Upper lobe of left lung (tissue), 6 donors: ENCODE data around the gene NDUFAF3. TPM values are rescaled to one million over a fixed set of nuclear protein-coding genes. Genes with fewer than 3 reads are reported as not detected.

Source experiments
- ATAC-seq, 2 donors: fragments of 200-7000 bp; cut with Tn5 transposase; one replicate each; pipeline ENCODE4 v1.9.1; 2022; ENCODE audit warnings: mild to moderate bottlenecking in 2 of 2, moderate library complexity in 2 of 2; ENCODE audit not compliant: low FRiP score in 2 of 2
- DNase-seq, 2 donors: peaks; one replicate each; pipeline ENCODE4 v3.0.0-alpha.2; 2019 to 2020
- H3K27ac ChIP-seq, 4 donors: fragments of 200-600 bp; sonication (generic); one replicate each; pipeline ENCODE4 v1.5.1; 2016 to 2019
- H3K27me3 ChIP-seq, 4 donors: fragments of 200-600 bp; sonication (generic); one replicate each; pipeline ENCODE4 v1.5.1; 2017 to 2019
- H3K36me3 ChIP-seq, 4 donors: fragments of 200-600 bp; sonication (generic); one replicate each; pipeline ENCODE4 v1.5.1; 2016 to 2019
- H3K4me1 ChIP-seq, 4 donors: fragments of 200-600 bp; sonication (generic); one replicate each; pipeline ENCODE4 v1.5.1; 2018 to 2019
- H3K4me3 ChIP-seq, 4 donors: fragments of 200-600 bp; sonication (generic); one replicate each; pipeline ENCODE4 v1.5.1; 2017 to 2019; ENCODE audit warnings: mild to moderate bottlenecking in 2 of 4, moderate library complexity in 1 of 4
- H3K9me3 ChIP-seq, 4 donors: fragments of 200-600 bp; sonication (generic); one replicate each; pipeline ENCODE4 v1.5.1; 2018 to 2019
- CTCF ChIP-seq, 6 experiments: fragments of 450-650 bp in 4 of 6; fragments of 200-600 bp in 2 of 6; sonication (generic) in 2 of 6; IDR thresholded peaks; one replicate each; pipeline ENCODE4 v1.5.1; 2016 to 2019; ENCODE audit warnings: antibody characterized with exemption in 6 of 6
- EP300 ChIP-seq, 4 donors: sonication (generic); formaldehyde crosslinking; IDR thresholded peaks; one replicate each; pipeline ENCODE4 v1.5.1; 2017; ENCODE audit warnings: antibody characterized with exemption in 4 of 4, control low read depth in 2 of 4
- POLR2A ChIP-seq, 4 donors: fragments of 450-650 bp; IDR thresholded peaks; one replicate each; pipeline ENCODE4 v1.5.1; 2016 to 2017; ENCODE audit warnings: antibody characterized with exemption in 4 of 4, mild to moderate bottlenecking in 2 of 4
- POLR2AphosphoS5 ChIP-seq, 2 donors: sonication (generic); formaldehyde crosslinking; IDR thresholded peaks; one replicate each; pipeline ENCODE4 v1.5.1; 2017; ENCODE audit warnings: antibody characterized with exemption in 2 of 2
- WGBS, 2 donors: methylation state at CpG; one replicate each; pipeline ENCODE4 v1.1.5; 2017 to 2018; 5-methylcytosine and 5-hydroxymethylcytosine counted together
- total RNA-seq, 6 donors: library from RNA; depleted of rRNA in 4 of 6; stranded (reverse); fragments of >200 nt in 4 of 6; gene quantifications; one replicate each; pipeline versions ENCODE4 v1.1.0 to v1.2.1, GENCODE V29; 2016 to 2021
- donor health status: DM: no; HTN: no; CAD: no; lungs with moderate emphysema.
- donor health status: DM: no; HTN: yes; CAD: no; lungs with severe emphysema.

The NDUFAF3 gene
- total RNA-seq, 6 donors from 2014 or later: 75.4 to 166 (median 101) TPM

- ATAC-seq: no peak
- H3K4me3 ChIP-seq: peak overlapping the region; percentile 71 to 92 (median 78)
- 29 to 54% methylated on average over 6 to 9 of the region's 12 CpGs for WGBS, 2 donors
- no peaks in the 10 kb centered on the region for H3K27me3 ChIP-seq
- H3K36me3 ChIP-seq: peaks cover 13 to 47% (median 36%) of the 10 kb centered on the region in 4 donors
- no peak for DNase-seq
- peaks cover 32 to 48% (median 36%) of the 10 kb centered on the region in 4 donors for H3K4me1 ChIP-seq
- H3K27ac ChIP-seq: peak overlapping the region; percentile 97 to 100 (median 99)
- TF ChIP-seq CTCF (IDR thresholded peaks at IDR 0.05) (no peak), EP300 (IDR thresholded peaks at IDR 0.05) (no peak), POLR2AphosphoS5 (IDR thresholded peaks at IDR 0.05) (no peak)
- no peaks in the 10 kb centered on the region for H3K9me3 ChIP-seq
Measured at GRCh38 chr3:49022688-49023171, 809 bp downstream of the NDUFAF3 start.

GRCh38 chr3:49023775-49024174 is 1.9 kb downstream of the NDUFAF3 start:
- ATAC-seq (no peak), DNase-seq (no peak)
- H3K27me3 ChIP-seq: no peaks in the 10 kb centered on the region
- H3K4me1 ChIP-seq: peaks cover 38 to 53% (median 42%) of the 10 kb centered on the region in 4 donors
- no peak overlapping the region for H3K27ac ChIP-seq
- 91 to 100% methylated on average over 2 to 4 of the region's 4 CpGs for WGBS, 2 donors
- peaks cover 13 to 48% (median 36%) of the 10 kb centered on the region in 4 donors for H3K36me3 ChIP-seq
- no peak overlapping the region for H3K4me3 ChIP-seq
- TF ChIP-seq POLR2A (IDR thresholded peaks at IDR 0.05) (no peak), EP300 (IDR thresholded peaks at IDR 0.05) (no peak), POLR2AphosphoS5 (IDR thresholded peaks at IDR 0.05) (no peak), CTCF (IDR thresholded peaks at IDR 0.05) (no peak)
- no peaks in the 10 kb centered on the region for H3K9me3 ChIP-seq

GRCh38 chr3:49024449-49024848 is 2.5 kb downstream of the NDUFAF3 start:
- Histone ChIP-seq H3K4me1 (peaks cover 34 to 51% (median 38%) of the 10 kb centered on the region in 4 donors), H3K27ac (no peak overlapping the region), H3K27me3 (no peaks in the 10 kb centered on the region), H3K9me3 (no peaks in the 10 kb centered on the region), H3K36me3 (peaks cover 13 to 48% (median 36%) of the 10 kb centered on the region in 4 donors), H3K4me3 (no peak overlapping the region)
- DNase-seq (no peak), ATAC-seq (no peak)
- 63 to 81% methylated on average over 1 to 5 of the region's 5 CpGs for WGBS, 2 donors
- TF ChIP-seq CTCF (IDR thresholded peaks at IDR 0.05) (no peak), POLR2AphosphoS5 (IDR thresholded peaks at IDR 0.05) (no peak), POLR2A (IDR thresholded peaks at IDR 0.05) (no peak), EP300 (IDR thresholded peaks at IDR 0.05) (no peak)

DNA sequence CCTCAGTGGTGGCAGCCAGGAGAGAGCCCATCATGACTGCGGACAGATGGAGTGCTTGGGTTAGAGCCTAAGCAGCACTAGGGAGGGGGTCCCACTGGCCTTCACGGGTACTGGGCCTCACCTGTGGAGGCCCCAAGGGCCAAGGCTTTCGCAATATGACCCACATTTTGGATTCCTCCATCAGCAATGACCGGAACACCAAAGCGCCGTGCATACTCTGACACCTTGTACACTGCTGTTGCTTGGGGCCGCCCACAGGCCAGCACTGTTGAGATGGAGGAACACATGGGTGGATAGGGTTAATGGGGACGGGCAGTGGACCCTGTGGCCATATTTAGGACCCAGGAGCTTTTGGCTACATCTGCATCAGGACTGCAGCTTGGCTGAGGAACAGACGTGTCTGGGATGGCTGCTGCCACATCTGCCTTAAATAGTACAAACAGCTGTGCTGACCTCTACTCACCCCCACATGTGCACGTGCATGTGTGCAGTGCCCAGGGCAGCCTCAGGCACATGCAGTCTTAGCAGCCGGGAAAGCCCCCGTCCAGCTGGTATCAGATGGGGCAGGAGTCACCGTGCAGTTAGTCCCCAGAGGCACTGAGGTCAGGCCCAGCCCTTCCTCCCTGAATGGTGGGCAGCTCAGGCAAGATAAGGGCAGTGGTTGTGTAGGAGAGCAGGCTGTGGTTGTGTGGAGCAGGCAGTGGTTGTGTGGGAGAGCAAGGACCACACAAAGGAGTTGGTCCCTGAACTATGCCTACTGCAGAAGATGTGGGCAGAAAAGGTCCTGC is 3.3 kb downstream of the NDUFAF3 start:
- DNase-seq (no peak), ATAC-seq (no peak)
- Histone ChIP-seq H3K27me3 (no peaks in the 10 kb centered on the region), H3K4me1 (peaks cover 26 to 44% (median 33%) of the 10 kb centered on the region in 4 donors), H3K27ac (no peak overlapping the region), H3K36me3 (peaks cover 13 to 48% (median 38%) of the 10 kb centered on the region in 4 donors), H3K9me3 (no peaks in the 10 kb centered on the region), H3K4me3 (no peak overlapping the region)
- TF ChIP-seq EP300 (IDR thresholded peaks at IDR 0.05): no peak
- peak in 1 of 4 donors; percentile 13 for TF ChIP-seq POLR2A (IDR thresholded peaks at IDR 0.05)
- WGBS, 2 donors: 78 to 79% methylated on average over 7 to 12 of the region's 13 CpGs

GRCh38 chr3:49025793-49026520 is 4.0 kb downstream of the NDUFAF3 start:
- H3K36me3 ChIP-seq: peaks cover 13 to 56% (median 41%) of the 10 kb centered on the region in 4 donors
- no peaks in the 10 kb centered on the region for H3K27me3 ChIP-seq
- 100% methylated on average over 8 of the region's 8 CpGs; no CpG with 5 or more reads in 1 of the 2 donors for WGBS, 2 donors
- TF ChIP-seq POLR2A (IDR thresholded peaks at IDR 0.05) (no peak), EP300 (IDR thresholded peaks at IDR 0.05) (no peak)
- H3K4me1 ChIP-seq: peaks cover 23 to 37% (median 29%) of the 10 kb centered on the region in 4 donors
- H3K9me3 ChIP-seq: no peaks in the 10 kb centered on the region
- DNase-seq: peak in 1 of 2 donors; percentile 80
- no peak for ATAC-seq
- no peak overlapping the region for H3K27ac ChIP-seq
- no peak overlapping the region for H3K4me3 ChIP-seq
